Measurements from ENCODE around the gene CAPN12. TPM values are rescaled to one million over a fixed set of nuclear protein-coding genes. Genes with fewer than 3 reads are reported as not detected.

CAPN12 gene
- total RNA-seq, 1 experiment from 2014 or later: 0.69 TPM

DNA sequence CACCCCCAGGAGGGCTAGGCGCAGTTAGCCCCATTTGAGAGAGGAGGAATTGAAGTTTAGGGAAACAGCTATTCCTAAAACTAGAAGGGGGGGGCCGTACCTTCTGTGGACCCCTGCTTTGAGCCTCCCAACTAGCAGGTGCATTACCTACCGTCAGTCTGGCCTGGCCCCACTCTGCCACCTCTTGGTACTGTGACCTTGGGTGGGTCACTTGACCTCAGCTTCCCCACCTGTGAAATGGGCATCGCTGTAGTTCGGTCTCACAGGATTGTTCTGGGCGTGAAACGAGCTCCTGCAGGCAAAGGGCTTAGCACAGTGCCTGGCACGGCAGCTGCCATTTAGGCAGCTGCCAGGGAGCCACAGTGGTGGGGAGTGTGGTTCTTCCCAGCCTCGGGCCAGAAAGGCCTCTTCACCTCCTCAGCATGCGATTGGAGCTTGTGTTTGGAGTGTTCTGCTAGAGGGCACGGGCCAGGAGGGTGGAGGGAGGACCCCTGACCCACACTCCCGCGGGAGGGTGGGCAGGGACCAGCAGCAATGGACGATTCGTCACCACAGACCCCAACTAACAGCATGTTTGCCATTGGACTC, 32.0 kb downstream of the CAPN12 start:
- BruUV-seq (replicated peaks): no TSS peak
- H3K4me3 ChIP-seq (ENCODE audit: low read depth, low read length, poor library complexity, severe bottlenecking): no peak overlapping the region
- peaks cover 70% of the 10 kb centered on the region for H3K36me3 ChIP-seq (ENCODE audit: insufficient read depth, low read length, poor library complexity, severe bottlenecking)
- DNase-seq (ENCODE audit: low spot score): no peak
- H3K9me3 ChIP-seq (ENCODE audit: low read depth, low read length, poor library complexity, severe bottlenecking): no peaks in the 10 kb centered on the region
- intact Hi-C loops (cut with micrococcal nuclease; ENCODE audit: unreplicated experiment): no loop called here
- no peaks in the 10 kb centered on the region for H3K4me1 ChIP-seq (ENCODE audit: insufficient read depth, low read length, poor library complexity, severe bottlenecking)
- no peak overlapping the region for H3K27ac ChIP-seq (ENCODE audit: low read depth, low read length, poor library complexity, severe bottlenecking)
- H3K27me3 ChIP-seq (replicated peaks; ENCODE audit: insufficient read depth, low read depth, low read length, poor library complexity): no peaks in the 10 kb centered on the region
- CTCF ChIA-PET: no interaction called here
- POLR2A ChIA-PET (ENCODE audit: low non-redundant PET): no interaction called here
- no peak for TF ChIP-seq EZH2 (IDR thresholded peaks at IDR 0.05; ENCODE audit: borderline replicate concordance, low read depth, low read length, poor library complexity, severe bottlenecking)
- TF ChIP-seq, protein P1, sequence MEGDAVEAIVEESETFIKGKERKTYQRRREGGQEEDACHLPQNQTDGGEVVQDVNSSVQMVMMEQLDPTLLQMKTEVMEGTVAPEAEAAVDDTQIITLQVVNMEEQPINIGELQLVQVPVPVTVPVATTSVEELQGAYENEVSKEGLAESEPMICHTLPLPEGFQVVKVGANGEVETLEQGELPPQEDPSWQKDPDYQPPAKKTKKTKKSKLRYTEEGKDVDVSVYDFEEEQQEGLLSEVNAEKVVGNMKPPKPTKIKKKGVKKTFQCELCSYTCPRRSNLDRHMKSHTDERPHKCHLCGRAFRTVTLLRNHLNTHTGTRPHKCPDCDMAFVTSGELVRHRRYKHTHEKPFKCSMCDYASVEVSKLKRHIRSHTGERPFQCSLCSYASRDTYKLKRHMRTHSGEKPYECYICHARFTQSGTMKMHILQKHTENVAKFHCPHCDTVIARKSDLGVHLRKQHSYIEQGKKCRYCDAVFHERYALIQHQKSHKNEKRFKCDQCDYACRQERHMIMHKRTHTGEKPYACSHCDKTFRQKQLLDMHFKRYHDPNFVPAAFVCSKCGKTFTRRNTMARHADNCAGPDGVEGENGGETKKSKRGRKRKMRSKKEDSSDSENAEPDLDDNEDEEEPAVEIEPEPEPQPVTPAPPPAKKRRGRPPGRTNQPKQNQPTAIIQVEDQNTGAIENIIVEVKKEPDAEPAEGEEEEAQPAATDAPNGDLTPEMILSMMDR (conservative IDR thresholded peaks at IDR 0.05; ENCODE audit: low read depth, low read length): no peak

DNA sequence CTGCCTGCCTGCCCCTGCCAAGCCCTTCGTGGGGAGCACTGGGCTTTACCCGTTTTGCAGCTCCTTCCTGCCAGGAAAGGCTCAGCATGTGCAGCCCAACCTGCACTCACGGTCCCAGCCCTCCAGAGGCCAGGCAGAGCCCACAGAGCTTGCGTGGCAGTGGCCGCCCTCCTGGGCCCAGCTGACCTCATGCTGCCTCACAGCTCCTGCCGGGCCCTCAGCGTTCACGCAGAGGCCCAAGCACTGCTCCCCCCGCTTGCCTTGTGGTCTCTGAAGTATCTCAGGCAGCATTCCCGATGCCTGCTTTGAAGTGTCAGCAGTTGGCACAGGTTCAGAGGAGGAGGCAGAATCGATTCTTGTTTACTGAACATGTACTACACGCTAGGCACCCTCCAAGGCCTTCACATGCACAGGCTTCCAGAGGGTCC, 32.5 kb downstream of the CAPN12 start:
- POLR2A ChIA-PET (ENCODE audit: low non-redundant PET): no interaction called here
- BruUV-seq (replicated peaks): no TSS peak
- Histone ChIP-seq H3K27ac (ENCODE audit: low read depth, low read length, poor library complexity, severe bottlenecking) (no peak overlapping the region), H3K4me1 (ENCODE audit: insufficient read depth, low read length, poor library complexity, severe bottlenecking) (no peaks in the 10 kb centered on the region), H3K36me3 (ENCODE audit: insufficient read depth, low read length, poor library complexity, severe bottlenecking) (peaks cover 70% of the 10 kb centered on the region), H3K27me3 (replicated peaks; ENCODE audit: insufficient read depth, low read depth, low read length, poor library complexity) (no peaks in the 10 kb centered on the region), H3K9me3 (ENCODE audit: low read depth, low read length, poor library complexity, severe bottlenecking) (no peaks in the 10 kb centered on the region), H3K4me3 (ENCODE audit: low read depth, low read length, poor library complexity, severe bottlenecking) (no peak overlapping the region)
- no peak for TF ChIP-seq EZH2 (IDR thresholded peaks at IDR 0.05; ENCODE audit: borderline replicate concordance, low read depth, low read length, poor library complexity, severe bottlenecking)
- TF ChIP-seq, protein P1 (conservative IDR thresholded peaks at IDR 0.05; ENCODE audit: low read depth, low read length): no peak
- CTCF ChIA-PET: no interaction called here
- DNase-seq (ENCODE audit: low spot score): no peak
- intact Hi-C loops (cut with micrococcal nuclease; ENCODE audit: unreplicated experiment): no loop called here

DNA sequence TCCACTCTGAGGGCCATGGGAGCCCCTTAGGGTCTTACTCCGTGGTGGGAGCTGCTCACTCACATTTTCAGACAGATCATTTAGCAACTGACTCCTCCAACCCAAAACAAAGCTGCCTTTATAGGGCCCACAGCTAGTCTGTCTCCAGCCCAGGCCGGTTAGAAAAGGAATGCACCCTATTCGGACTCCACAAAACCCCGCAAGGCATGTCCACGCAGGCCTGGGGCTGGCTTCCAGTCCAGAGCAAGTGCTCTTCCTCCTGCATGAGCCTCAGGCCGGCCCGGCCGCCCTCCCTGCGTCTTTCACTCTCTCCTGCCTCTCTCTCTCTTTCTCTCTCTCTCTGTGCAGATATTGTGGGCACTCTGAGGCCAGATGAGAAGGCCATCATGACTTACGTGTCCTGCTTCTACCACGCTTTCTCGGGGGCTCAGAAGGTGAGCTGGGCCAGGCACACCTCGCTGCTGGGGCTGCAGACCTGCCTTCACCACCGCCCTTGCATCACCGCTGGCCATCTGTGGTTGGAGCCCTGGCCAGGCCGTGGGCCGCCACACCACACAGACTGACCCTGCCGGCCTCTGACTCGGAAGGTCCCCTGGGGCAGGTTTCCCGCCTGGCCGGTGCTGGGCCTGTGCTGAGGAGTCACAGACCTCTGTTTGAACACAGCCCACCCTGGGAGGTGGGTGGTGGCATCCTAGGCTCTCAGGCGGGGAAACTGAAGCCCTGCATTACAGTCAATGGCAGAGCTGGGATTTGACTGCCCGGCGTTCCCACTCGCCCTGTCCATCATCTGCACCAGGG, 33.1 kb downstream of the CAPN12 start:
- H3K27me3 ChIP-seq (replicated peaks; ENCODE audit: insufficient read depth, low read depth, low read length, poor library complexity): no peaks in the 10 kb centered on the region
- H3K9me3 ChIP-seq (ENCODE audit: low read depth, low read length, poor library complexity, severe bottlenecking): no peaks in the 10 kb centered on the region
- peaks cover 72% of the 10 kb centered on the region for H3K36me3 ChIP-seq (ENCODE audit: insufficient read depth, low read length, poor library complexity, severe bottlenecking)
- H3K4me1 ChIP-seq (ENCODE audit: insufficient read depth, low read length, poor library complexity, severe bottlenecking): no peaks in the 10 kb centered on the region
- ChIA-PET POLR2A (ENCODE audit: low non-redundant PET) (no interaction called here), CTCF (no interaction called here)
- intact Hi-C loops (cut with micrococcal nuclease; ENCODE audit: unreplicated experiment): no loop called here
- no peak overlapping the region for H3K4me3 ChIP-seq (ENCODE audit: low read depth, low read length, poor library complexity, severe bottlenecking)
- DNase-seq (ENCODE audit: low spot score): no peak
- no peak overlapping the region for H3K27ac ChIP-seq (ENCODE audit: low read depth, low read length, poor library complexity, severe bottlenecking)
- no peak for TF ChIP-seq EZH2 (IDR thresholded peaks at IDR 0.05; ENCODE audit: borderline replicate concordance, low read depth, low read length, poor library complexity, severe bottlenecking)
- TF ChIP-seq, protein P1 (conservative IDR thresholded peaks at IDR 0.05; ENCODE audit: low read depth, low read length): no peak
- no TSS peak for BruUV-seq (replicated peaks)
